Smooth muscle cell (in vitro differentiated cells): Measurements from ENCODE around the gene LRFN5. TPM values are rescaled to one million over a fixed set of nuclear protein-coding genes. Genes with fewer than 3 reads are reported as not detected.
A peak's percentile ranks its signal among the peaks of the same experiment; 100 is the strongest.
"Not testable (repeated sequence)": the region's sequence is repeated elsewhere in the genome, so short reads cannot be mapped to it uniquely, and the experiment has no call there.

Source experiments
- DNase-seq: peaks from one replicate; lab custom pipeline; 2025; ENCODE audit not compliant: unreplicated experiment; lab: John Stamatoyannopoulos, UW
- H2AFZ ChIP-seq: fragments of 200-600 bp; sonication (generic); 2 replicates; pipeline ENCODE4 v1.6.0; 2016; ENCODE audit warnings: antibody characterized with exemption, low read depth, mild to moderate bottlenecking
- H3F3A ChIP-seq: fragments of 200-600 bp; sonication (generic); 2 replicates; pipeline ENCODE4 v1.6.0; 2017; ENCODE audit warnings: antibody characterized with exemption, low read depth
- H3K27ac ChIP-seq: fragments of 200-600 bp; sonication (generic); 2 replicates; pipeline ENCODE4 v1.5.1; 2016; ENCODE audit warnings: low read depth, mild to moderate bottlenecking
- H3K27me3 ChIP-seq: fragments of 200-600 bp; sonication (generic); 2 replicates; pipeline ENCODE4 v1.6.1; 2016; ENCODE audit warnings: low read depth, mild to moderate bottlenecking
- H3K36me3 ChIP-seq: fragments of 200-600 bp; sonication (generic); 2 replicates; pipeline ENCODE4 v1.5.1; 2016; ENCODE audit warnings: low read depth
- H3K4me1 ChIP-seq: fragments of 200-600 bp; sonication (generic); 2 replicates; pipeline ENCODE4 v1.5.1; 2016; ENCODE audit warnings: low read depth
- H3K4me2 ChIP-seq: fragments of 200-600 bp; sonication (generic); 2 replicates; pipeline ENCODE4 v1.6.0; 2016; ENCODE audit warnings: mild to moderate bottlenecking
- H3K4me3 ChIP-seq: fragments of 200-600 bp; sonication (generic); 2 replicates; pipeline ENCODE4 v1.5.1; 2016; ENCODE audit warnings: mild to moderate bottlenecking
- H3K79me2 ChIP-seq: fragments of 200-600 bp; sonication (generic); 2 replicates; pipeline ENCODE4 v1.6.0; 2016; ENCODE audit warnings: low read depth, mild to moderate bottlenecking
- H3K9ac ChIP-seq: fragments of 200-600 bp; sonication (generic); 2 replicates; pipeline ENCODE4 v1.6.0; 2016; ENCODE audit warnings: low read depth
- H3K9me3 ChIP-seq: fragments of 200-600 bp; sonication (generic); replicated peaks from 2 replicates; pipeline ENCODE4 v1.5.1; 2016; ENCODE audit warnings: low read depth
- H4K20me1 ChIP-seq: fragments of 200-600 bp; sonication (generic); 2 replicates; pipeline ENCODE4 v1.6.0; 2016; ENCODE audit warnings: low read depth
- WGBS: methylation state at CpG from one replicate; pipeline ENCODE4 v1.1.7; 2016; ENCODE audit warnings: low lambda C conversion rate; 5-methylcytosine and 5-hydroxymethylcytosine counted together
- polyA plus RNA-seq: library from polyadenylated mRNA; unstranded; fragments of >200 nt; fragmentation: Nextera tagmentation; extraction: Ambion mirVana; gene quantifications from 2 replicates; pipeline ENCODE4 v1.2.1, GENCODE V29; 2016
- total RNA-seq: library from RNA; depleted of rRNA; stranded (reverse); fragments of >200 nt; gene quantifications from 2 replicates; pipeline ENCODE4 v1.2.3, GENCODE V29; 2014
- TF ChIP-seq, protein P1 (sequence below): fragments of 200-600 bp; sonication (generic); IDR thresholded peaks from 2 replicates; pipeline ENCODE4 v1.5.1; 2017; ENCODE audit warnings: borderline replicate concordance, mild to moderate bottlenecking, antibody characterized with exemption; ENCODE audit not compliant: insufficient read depth, poor library complexity, severe bottlenecking

The LRFN5 gene
- total and polyA plus RNA-seq, 2 experiments from 2014 or later: 22.1 to 33.8 TPM

DNA sequence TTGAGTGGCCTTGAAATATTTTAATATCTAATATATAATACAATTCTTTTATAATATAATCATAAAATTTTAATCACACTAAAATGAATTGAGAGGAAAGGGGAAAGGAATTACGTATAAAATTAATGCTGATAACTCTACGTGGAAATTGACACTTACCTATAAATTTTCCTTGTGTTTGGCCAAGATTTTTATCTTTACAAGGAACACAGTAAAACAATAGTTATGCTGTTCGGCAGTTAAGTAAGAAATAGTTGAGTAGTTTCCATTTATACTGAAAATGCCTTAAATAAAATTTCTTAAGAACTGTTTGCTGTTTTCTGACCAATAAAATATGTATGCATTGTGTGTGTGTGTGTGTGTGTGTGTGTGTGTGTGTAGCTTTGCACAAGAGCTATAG lies 294.4 kb downstream of the LRFN5 start:
- H3K4me1 ChIP-seq: no peaks in the 10 kb centered on the region
- no peak for DNase-seq
- H3K36me3 ChIP-seq: no peaks in the 10 kb centered on the region
- H3K27me3 ChIP-seq: no peaks in the 10 kb centered on the region
- WGBS: 73% methylated on average over 3 of the region's 3 CpGs
- no peak overlapping the region for H3K4me3 ChIP-seq
- no peak overlapping the region for H2AFZ ChIP-seq
- H3K4me2 ChIP-seq: no peak overlapping the region
- TF ChIP-seq, protein P1, sequence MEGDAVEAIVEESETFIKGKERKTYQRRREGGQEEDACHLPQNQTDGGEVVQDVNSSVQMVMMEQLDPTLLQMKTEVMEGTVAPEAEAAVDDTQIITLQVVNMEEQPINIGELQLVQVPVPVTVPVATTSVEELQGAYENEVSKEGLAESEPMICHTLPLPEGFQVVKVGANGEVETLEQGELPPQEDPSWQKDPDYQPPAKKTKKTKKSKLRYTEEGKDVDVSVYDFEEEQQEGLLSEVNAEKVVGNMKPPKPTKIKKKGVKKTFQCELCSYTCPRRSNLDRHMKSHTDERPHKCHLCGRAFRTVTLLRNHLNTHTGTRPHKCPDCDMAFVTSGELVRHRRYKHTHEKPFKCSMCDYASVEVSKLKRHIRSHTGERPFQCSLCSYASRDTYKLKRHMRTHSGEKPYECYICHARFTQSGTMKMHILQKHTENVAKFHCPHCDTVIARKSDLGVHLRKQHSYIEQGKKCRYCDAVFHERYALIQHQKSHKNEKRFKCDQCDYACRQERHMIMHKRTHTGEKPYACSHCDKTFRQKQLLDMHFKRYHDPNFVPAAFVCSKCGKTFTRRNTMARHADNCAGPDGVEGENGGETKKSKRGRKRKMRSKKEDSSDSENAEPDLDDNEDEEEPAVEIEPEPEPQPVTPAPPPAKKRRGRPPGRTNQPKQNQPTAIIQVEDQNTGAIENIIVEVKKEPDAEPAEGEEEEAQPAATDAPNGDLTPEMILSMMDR: no peak
- no peak overlapping the region for H3K27ac ChIP-seq
- H3K9ac ChIP-seq: no peak overlapping the region
- no peaks in the 10 kb centered on the region for H4K20me1 ChIP-seq
- H3F3A ChIP-seq: no peaks in the 10 kb centered on the region
- no peaks in the 10 kb centered on the region for H3K9me3 ChIP-seq
- no peaks in the 10 kb centered on the region for H3K79me2 ChIP-seq

DNA sequence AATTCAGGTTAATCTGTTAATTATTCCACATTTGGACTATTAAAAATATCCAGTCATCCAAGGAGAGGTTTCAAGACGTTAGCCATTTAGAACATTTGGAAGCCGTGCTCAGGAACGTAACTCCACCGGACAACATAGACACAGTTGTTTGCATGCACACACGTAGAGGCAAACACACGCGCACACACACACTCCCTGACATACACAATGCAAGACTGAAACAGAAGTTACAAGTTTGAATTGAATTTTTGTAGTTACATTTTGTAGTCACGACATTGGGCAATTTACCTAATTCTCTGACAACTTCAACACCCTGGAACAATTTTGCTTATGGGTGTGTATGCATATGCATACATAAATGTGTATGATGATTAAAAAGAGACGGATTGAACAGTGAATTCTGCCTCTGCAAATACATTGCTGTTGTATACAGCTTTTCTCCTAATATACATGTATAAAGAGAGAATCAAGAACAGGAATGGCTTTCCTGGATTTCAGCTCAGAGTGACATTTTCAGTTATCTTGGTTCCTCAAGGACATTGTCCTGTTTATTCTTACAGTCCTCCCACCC lies 298.8 kb downstream of the LRFN5 start:
- H3K36me3 ChIP-seq: no peaks in the 10 kb centered on the region
- 97% methylated on average over 9 of the region's 9 CpGs for WGBS
- H3K27me3 ChIP-seq: no peaks in the 10 kb centered on the region

DNA sequence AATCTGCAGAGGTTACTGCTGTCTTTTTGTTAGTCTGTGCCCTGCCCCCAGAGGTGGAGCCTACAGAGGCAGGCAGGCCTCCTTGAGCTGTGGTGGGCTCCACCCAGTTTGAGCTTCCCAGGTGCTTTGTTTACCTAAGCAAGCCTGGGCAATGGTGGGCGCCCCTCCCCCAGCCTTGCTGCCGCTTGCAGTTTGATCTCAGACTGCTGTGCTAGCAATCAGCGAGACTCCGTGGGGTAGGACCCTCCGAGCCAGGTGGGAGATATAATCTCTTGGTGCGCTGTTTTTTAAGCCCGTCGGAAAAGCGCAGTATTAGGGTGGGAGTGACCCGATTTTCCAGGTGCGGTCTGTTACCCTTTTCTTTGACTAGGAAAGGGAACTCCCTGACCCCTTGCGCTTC lies 304.5 kb downstream of the LRFN5 start:
- H2AFZ ChIP-seq, H3K27ac ChIP-seq, H3K9ac ChIP-seq, H3K4me1 ChIP-seq, H3K79me2 ChIP-seq, H3K9me3 ChIP-seq, H3K36me3 ChIP-seq, H3K27me3 ChIP-seq, H3F3A ChIP-seq, DNase-seq, H4K20me1 ChIP-seq: not testable (repeated sequence)
- H3K4me3 ChIP-seq: peak overlapping the region; percentile 35
- 47% methylated on average over 12 of the region's 12 CpGs for WGBS
- H3K4me2 ChIP-seq: peak overlapping the region; percentile 27

More for the DNA sequence above, 298.8 kb downstream of the LRFN5 start:
- Histone ChIP-seq H3K4me3 (no peak overlapping the region), H3F3A (no peaks in the 10 kb centered on the region), H3K9me3 (no peaks in the 10 kb centered on the region), H3K9ac (no peak overlapping the region), H3K79me2 (no peaks in the 10 kb centered on the region), H2AFZ (no peak overlapping the region), H3K4me2 (no peak overlapping the region), H3K4me1 (no peaks in the 10 kb centered on the region), H4K20me1 (no peaks in the 10 kb centered on the region), H3K27ac (no peak overlapping the region)
- TF ChIP-seq, protein P1: no peak
- DNase-seq: no peak

DNA sequence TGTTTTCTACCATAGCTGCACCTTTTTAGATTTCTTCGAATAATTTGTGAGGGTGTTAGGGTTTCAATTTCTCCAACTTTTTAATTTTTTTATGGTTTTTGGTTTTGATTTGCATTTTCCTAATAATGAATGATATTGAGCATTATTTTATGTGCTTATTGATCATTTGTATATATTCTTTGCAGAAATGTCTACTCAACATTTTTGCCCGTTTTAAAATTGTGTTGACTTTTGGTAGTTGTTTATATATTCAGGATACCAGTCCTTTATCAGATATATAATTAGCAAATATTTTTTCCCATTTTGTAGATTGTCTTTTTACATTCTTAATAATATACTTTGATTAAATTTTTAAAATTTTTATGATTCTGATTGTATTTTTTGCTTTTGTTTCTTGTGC lies 306.7 kb downstream of the LRFN5 start:
- no peaks in the 10 kb centered on the region for H3K9me3 ChIP-seq
- no peak overlapping the region for H2AFZ ChIP-seq
- H4K20me1 ChIP-seq: no peaks in the 10 kb centered on the region
- no peaks in the 10 kb centered on the region for H3K79me2 ChIP-seq
- no peaks in the 10 kb centered on the region for H3K27me3 ChIP-seq
- H3K9ac ChIP-seq: no peak overlapping the region
- H3K27ac ChIP-seq: no peak overlapping the region
- H3K4me1 ChIP-seq: no peaks in the 10 kb centered on the region
- no peak for DNase-seq
- TF ChIP-seq, protein P1: no peak
- no peaks in the 10 kb centered on the region for H3F3A ChIP-seq
- H3K36me3 ChIP-seq: peaks cover 5% of the 10 kb centered on the region
- H3K4me2 ChIP-seq: no peak overlapping the region
- H3K4me3 ChIP-seq: no peak overlapping the region
- WGBS: 96% methylated on average over 2 of the region's 2 CpGs
